Measurements from ENCODE around the gene EP400.

Gene EP400

DNA sequence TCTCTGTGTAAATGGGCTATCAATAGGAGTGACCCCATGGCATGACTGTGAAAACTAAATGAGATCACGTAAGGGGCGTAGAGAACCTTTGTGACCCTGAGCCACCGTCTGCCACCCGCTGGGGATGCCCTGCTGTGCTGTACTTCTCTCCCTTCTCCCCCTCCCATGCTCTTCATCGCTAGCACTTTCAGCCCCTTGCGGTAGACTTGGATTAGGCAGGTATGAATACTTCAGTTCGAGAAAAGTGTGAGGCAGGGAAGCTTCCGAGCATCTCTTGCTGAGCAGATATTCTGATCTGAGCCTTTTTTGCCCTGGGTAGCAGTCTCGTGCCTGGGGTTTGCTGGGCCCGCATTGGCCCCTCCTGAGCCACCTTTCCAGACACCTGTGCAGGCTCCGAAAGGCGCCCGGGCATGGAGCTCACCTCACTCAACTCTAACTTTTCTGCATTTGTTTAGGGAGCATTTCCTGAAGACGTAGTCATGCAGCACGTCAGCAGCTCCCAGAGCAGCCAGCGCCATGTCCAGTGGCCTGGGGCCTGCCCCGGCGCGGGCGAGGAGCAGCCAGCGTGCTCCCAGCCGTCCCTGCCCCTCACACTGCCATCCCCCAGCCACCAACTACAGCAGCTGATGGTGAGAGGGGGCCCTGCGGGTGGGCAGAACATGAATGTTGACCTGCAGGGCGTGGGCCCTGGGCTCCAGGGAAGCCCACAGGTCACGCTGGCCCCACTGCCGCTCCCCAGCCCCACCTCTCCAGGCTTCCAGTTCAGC lies 154.0 kb downstream of the EP400 start:
- Histone ChIP-seq H3K4me1 (ENCODE audit: control insufficient read depth, insufficient read depth, low read length) (peaks cover 19% of the 10 kb centered on the region), H3K9me3 (ENCODE audit: control insufficient read depth, low read length) (no peaks in the 10 kb centered on the region), H3K27me3 (ENCODE audit: control insufficient read depth, insufficient read depth, low read length, poor library complexity, severe bottlenecking) (no peaks in the 10 kb centered on the region), H3K4me3 (ENCODE audit: insufficient read depth, low read depth, low read length) (no peak overlapping the region), H3K27ac (ENCODE audit: insufficient read depth, low read depth, low read length, poor library complexity, severe bottlenecking) (no peak overlapping the region), H3K36me3 (ENCODE audit: control insufficient read depth, insufficient read depth, low read length) (no peaks in the 10 kb centered on the region)
- WGBS, 2 experiments = 77 to 78% methylated on average over 26 of the region's 26 CpGs

DNA sequence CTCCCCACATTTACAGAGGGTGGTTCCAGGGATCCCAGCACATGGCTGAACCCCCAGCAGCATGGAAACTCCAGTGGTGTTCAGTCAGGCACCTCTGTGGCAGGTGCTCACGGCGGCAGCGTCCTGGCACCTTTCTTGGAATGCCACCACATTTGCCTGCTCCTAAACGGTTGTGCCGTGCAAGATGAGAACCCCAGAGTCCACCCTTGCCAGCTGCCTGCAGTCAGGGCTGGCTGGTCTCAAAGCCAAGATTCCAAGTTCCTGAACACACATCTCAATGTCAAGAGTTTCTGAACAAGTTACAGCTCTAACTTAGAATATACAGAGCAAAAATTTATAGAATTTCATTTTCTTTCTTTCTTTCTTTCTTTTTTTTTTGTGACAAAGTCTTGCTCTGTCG lies 155.7 kb downstream of the EP400 start:
- H3K36me3 ChIP-seq (ENCODE audit: control insufficient read depth, insufficient read depth, low read length) = peaks cover 5% of the 10 kb centered on the region
- H3K27ac ChIP-seq (ENCODE audit: insufficient read depth, low read depth, low read length, poor library complexity, severe bottlenecking) = no peak overlapping the region
- 93 to 96% methylated on average over 6 of the region's 6 CpGs for WGBS, 2 experiments

DNA sequence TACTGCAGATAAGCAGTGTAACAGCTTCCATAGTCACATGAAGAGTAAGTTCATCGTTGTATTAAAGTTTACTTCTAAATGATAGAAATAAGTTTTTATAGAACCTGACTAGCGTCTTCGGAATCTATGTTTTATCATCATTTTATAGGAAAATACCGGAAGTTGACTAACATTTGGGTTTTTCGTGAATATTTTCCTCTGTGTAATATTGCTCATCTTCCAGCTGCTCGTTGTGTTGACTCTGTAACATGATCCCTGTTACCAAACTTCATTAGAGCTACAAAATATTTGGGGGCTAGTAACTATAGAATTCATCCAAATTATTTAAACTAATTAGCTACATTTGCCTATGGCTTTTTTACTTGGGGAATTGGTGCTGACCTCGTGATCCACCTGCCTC lies 157.2 kb downstream of the EP400 start:
- Histone ChIP-seq H3K4me1 (ENCODE audit: control insufficient read depth, insufficient read depth, low read length) (peaks cover 19% of the 10 kb centered on the region), H3K36me3 (ENCODE audit: control insufficient read depth, insufficient read depth, low read length) (peaks cover 5% of the 10 kb centered on the region)
- WGBS, 2 experiments = 98% methylated on average over 7 of the region's 7 CpGs

More for the DNA sequence above, 155.7 kb downstream of the EP400 start:
- Histone ChIP-seq H3K4me1 (ENCODE audit: control insufficient read depth, insufficient read depth, low read length) (peaks cover 19% of the 10 kb centered on the region), H3K27me3 (ENCODE audit: control insufficient read depth, insufficient read depth, low read length, poor library complexity, severe bottlenecking) (no peaks in the 10 kb centered on the region), H3K9me3 (ENCODE audit: control insufficient read depth, low read length) (no peaks in the 10 kb centered on the region), H3K4me3 (ENCODE audit: insufficient read depth, low read depth, low read length) (no peak overlapping the region)

DNA sequence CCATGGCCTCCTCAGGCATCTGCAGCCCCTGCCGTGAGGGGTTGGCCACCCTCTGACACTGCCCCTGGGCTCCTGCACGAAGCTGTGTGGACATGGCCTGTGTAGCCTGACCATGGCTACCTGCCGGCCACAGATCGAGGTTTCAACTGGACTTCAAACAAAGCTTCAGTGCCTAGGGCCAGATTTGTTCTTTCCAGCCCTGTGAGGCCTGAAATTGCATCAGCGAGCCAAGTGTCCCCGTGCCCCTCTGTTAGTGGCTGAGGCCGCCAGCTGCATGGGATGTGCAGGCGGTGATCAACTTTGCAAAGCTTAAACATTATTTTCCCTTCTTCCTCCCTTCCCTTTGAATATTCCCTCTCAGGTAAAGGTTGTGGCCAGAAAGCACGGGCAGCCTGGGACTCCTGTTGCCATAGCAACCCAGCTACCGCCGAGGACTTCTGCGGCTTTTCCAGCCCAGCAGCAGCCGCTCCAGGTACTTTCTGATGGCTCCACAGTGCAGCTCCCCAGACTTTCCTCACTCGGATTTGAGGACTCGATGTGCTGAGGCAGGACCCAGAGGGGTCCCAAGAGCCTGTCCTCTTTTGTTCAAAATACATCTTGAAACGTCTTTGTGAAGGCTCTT lies 158.6 kb downstream of the EP400 start:
- Histone ChIP-seq H3K27me3 (ENCODE audit: control insufficient read depth, insufficient read depth, low read length, poor library complexity, severe bottlenecking) (no peaks in the 10 kb centered on the region), H3K36me3 (ENCODE audit: control insufficient read depth, insufficient read depth, low read length) (peaks cover 5% of the 10 kb centered on the region), H3K4me1 (ENCODE audit: control insufficient read depth, insufficient read depth, low read length) (peaks cover 12% of the 10 kb centered on the region), H3K27ac (ENCODE audit: insufficient read depth, low read depth, low read length, poor library complexity, severe bottlenecking) (no peak overlapping the region), H3K9me3 (ENCODE audit: control insufficient read depth, low read length) (no peaks in the 10 kb centered on the region), H3K4me3 (ENCODE audit: insufficient read depth, low read depth, low read length) (no peak overlapping the region)
- WGBS, 2 experiments = 66 to 68% methylated on average over 16 of the region's 16 CpGs

More for the DNA sequence above, 157.2 kb downstream of the EP400 start:
- H3K9me3 ChIP-seq (ENCODE audit: control insufficient read depth, low read length) = no peaks in the 10 kb centered on the region
- no peaks in the 10 kb centered on the region for H3K27me3 ChIP-seq (ENCODE audit: control insufficient read depth, insufficient read depth, low read length, poor library complexity, severe bottlenecking)
- no peak overlapping the region for H3K4me3 ChIP-seq (ENCODE audit: insufficient read depth, low read depth, low read length)
- no peak overlapping the region for H3K27ac ChIP-seq (ENCODE audit: insufficient read depth, low read depth, low read length, poor library complexity, severe bottlenecking)

DNA sequence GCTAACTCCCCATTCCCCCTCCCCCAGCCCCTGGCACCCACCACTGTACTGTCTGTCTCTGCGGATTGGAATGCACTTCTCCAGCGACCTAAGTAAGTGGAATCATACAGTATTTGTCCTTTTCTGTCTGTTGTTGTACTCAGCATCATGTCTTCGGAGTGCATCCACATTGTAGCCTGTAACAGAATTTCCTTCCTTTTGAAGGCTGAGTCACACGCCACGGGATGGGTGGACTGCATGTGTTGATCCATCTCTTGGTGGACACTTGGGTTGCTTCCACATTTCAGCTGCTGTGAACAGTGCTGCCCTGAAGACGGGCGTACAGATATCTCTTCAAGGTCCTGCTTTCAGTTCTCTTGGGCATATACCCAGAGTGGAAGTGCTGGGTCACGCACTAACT lies 160.0 kb downstream of the EP400 start:
- Histone ChIP-seq H3K27me3 (ENCODE audit: control insufficient read depth, insufficient read depth, low read length, poor library complexity, severe bottlenecking) (no peaks in the 10 kb centered on the region), H3K9me3 (ENCODE audit: control insufficient read depth, low read length) (no peaks in the 10 kb centered on the region), H3K36me3 (ENCODE audit: control insufficient read depth, insufficient read depth, low read length) (peaks cover 8% of the 10 kb centered on the region), H3K4me3 (ENCODE audit: insufficient read depth, low read depth, low read length) (no peak overlapping the region), H3K27ac (ENCODE audit: insufficient read depth, low read depth, low read length, poor library complexity, severe bottlenecking) (no peak overlapping the region), H3K4me1 (ENCODE audit: control insufficient read depth, insufficient read depth, low read length) (peaks cover 10% of the 10 kb centered on the region)
- 94 to 96% methylated on average over 8 of the region's 8 CpGs for WGBS, 2 experiments

DNA sequence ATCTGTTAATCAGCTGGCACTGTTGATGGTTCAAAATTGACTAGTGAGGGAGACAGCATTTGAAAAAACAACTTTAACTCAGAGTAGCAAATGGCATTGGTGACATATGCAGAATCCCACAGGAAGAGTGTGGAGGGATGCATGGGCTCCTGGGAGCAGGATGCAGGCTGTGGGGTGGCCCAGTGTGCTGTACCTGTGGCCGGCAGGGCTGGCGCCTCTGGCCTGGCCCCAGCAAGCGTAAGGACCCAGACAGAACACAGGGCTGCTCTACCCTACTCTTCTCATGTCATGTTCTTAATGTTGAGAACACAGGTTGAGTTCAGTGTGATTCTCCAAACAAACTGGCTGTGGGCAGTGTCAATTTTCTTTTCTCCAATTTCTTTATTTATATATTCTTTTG lies 160.9 kb downstream of the EP400 start:
- Histone ChIP-seq H3K27ac (ENCODE audit: insufficient read depth, low read depth, low read length, poor library complexity, severe bottlenecking) (no peak overlapping the region), H3K27me3 (ENCODE audit: control insufficient read depth, insufficient read depth, low read length, poor library complexity, severe bottlenecking) (no peaks in the 10 kb centered on the region), H3K4me1 (ENCODE audit: control insufficient read depth, insufficient read depth, low read length) (peaks cover 10% of the 10 kb centered on the region), H3K36me3 (ENCODE audit: control insufficient read depth, insufficient read depth, low read length) (peaks cover 12% of the 10 kb centered on the region), H3K4me3 (ENCODE audit: insufficient read depth, low read depth, low read length) (no peak overlapping the region), H3K9me3 (ENCODE audit: control insufficient read depth, low read length) (no peaks in the 10 kb centered on the region)
- WGBS, 2 experiments = 73 to 82% methylated on average over 3 of the region's 3 CpGs

DNA sequence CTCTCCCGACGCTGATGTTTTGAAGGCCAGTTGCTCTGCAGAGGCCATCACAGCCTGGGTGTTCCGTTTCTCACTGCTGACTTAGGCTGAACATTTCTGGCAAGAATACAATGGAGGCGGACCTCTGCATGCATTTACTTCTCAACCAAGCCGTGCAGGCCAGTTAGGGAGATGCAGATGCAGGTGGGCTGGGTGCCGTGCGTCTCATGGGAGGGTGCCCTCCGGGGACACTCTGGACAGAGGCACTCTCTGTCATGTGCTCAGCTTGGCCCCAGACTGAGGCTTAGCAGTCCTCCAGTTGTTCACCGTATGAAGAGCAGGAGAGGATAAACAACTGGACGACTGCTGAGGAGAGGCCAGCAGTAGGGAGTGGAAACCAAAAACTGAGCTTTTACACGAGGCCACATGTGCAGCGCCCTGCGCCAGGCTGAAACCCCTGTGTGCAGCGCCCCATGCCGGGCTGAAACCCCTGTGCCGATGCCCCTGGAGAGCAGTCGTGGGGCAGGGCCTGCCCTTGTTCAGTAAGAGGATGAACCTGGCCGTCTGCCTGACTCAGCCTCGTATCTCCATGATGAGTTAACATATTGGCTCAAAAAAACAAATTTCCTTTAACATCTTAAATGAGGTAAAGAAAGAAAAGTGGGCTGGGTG lies 162.0 kb downstream of the EP400 start:
- no peaks in the 10 kb centered on the region for H3K27me3 ChIP-seq (ENCODE audit: control insufficient read depth, insufficient read depth, low read length, poor library complexity, severe bottlenecking)
- 95% methylated on average over 18 to 19 of the region's 19 CpGs for WGBS, 2 experiments
- no peaks in the 10 kb centered on the region for H3K9me3 ChIP-seq (ENCODE audit: control insufficient read depth, low read length)
- peaks cover 10% of the 10 kb centered on the region for H3K4me1 ChIP-seq (ENCODE audit: control insufficient read depth, insufficient read depth, low read length)
- no peak overlapping the region for H3K27ac ChIP-seq (ENCODE audit: insufficient read depth, low read depth, low read length, poor library complexity, severe bottlenecking)
- H3K4me3 ChIP-seq (ENCODE audit: insufficient read depth, low read depth, low read length) = no peak overlapping the region
- H3K36me3 ChIP-seq (ENCODE audit: control insufficient read depth, insufficient read depth, low read length) = peaks cover 12% of the 10 kb centered on the region

DNA sequence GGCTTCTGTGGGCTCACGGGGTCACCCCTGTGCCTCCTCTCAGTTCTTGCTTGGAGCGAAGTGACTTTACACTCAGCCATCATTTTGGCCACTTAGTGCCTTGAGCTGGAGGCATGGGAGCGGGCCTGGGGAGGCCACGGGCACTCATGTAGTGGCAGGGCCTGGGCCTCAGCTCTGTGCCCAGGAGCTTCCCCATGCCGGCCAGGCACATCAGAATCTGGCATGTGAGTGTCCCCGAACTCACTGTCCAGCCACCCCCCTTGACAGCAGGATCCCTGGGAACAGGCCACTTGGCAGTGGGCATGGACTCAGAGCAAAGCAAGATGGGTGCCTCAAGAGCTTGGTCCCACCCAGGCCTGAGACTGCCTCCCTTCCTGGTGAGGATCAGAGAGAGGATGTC lies 164.9 kb downstream of the EP400 start:
- peaks cover 12% of the 10 kb centered on the region for H3K36me3 ChIP-seq (ENCODE audit: control insufficient read depth, insufficient read depth, low read length)
- WGBS, 2 experiments = 94% methylated on average over 6 of the region's 6 CpGs
- H3K4me3 ChIP-seq (ENCODE audit: insufficient read depth, low read depth, low read length) = no peak overlapping the region
- no peaks in the 10 kb centered on the region for H3K4me1 ChIP-seq (ENCODE audit: control insufficient read depth, insufficient read depth, low read length)
- H3K27me3 ChIP-seq (ENCODE audit: control insufficient read depth, insufficient read depth, low read length, poor library complexity, severe bottlenecking) = no peaks in the 10 kb centered on the region
- H3K27ac ChIP-seq (ENCODE audit: insufficient read depth, low read depth, low read length, poor library complexity, severe bottlenecking) = no peak overlapping the region
- no peaks in the 10 kb centered on the region for H3K9me3 ChIP-seq (ENCODE audit: control insufficient read depth, low read length)

DNA sequence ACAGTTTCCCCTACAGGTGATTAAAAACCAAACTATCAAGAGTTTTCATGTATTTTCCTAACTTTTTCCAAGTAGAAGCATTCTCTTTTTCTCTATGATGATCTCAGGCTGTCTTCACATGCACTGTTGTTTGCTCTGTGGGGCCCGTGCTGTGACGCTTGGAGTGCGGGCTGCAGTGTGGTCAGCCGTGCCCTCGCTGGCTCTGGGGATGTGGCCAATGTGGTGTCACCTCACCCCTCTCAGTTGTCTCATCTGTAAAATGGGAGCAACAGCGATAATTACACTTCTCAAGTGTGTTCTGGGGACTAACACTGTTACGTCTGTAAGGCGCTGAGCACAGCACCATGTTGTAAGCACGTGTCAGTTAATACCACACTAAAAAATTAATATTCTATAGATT lies 165.8 kb downstream of the EP400 start:
- peaks cover 8% of the 10 kb centered on the region for H3K36me3 ChIP-seq (ENCODE audit: control insufficient read depth, insufficient read depth, low read length)
- no peak overlapping the region for H3K4me3 ChIP-seq (ENCODE audit: insufficient read depth, low read depth, low read length)
- WGBS, 2 experiments = 89 to 91% methylated on average over 8 to 9 of the region's 9 CpGs
- no peaks in the 10 kb centered on the region for H3K9me3 ChIP-seq (ENCODE audit: control insufficient read depth, low read length)
- H3K27me3 ChIP-seq (ENCODE audit: control insufficient read depth, insufficient read depth, low read length, poor library complexity, severe bottlenecking) = no peaks in the 10 kb centered on the region
- no peaks in the 10 kb centered on the region for H3K4me1 ChIP-seq (ENCODE audit: control insufficient read depth, insufficient read depth, low read length)
- no peak overlapping the region for H3K27ac ChIP-seq (ENCODE audit: insufficient read depth, low read depth, low read length, poor library complexity, severe bottlenecking)
